SK-N-SH treated with all-trans-retinoic acid at 6 μM for 48 hours (cell line): ENCODE measurements around the gene AGAP1.

Experiments
- ATAC-seq: fragments of 200-7000 bp; cut with Tn5 transposase; 3 replicates; pipeline ENCODE4 v1.9.1; 2020; ENCODE audit warnings: mild to moderate bottlenecking, moderate library complexity
- ARNTL ChIP-seq: fragments of 450-650 bp; formaldehyde crosslinking; IDR thresholded peaks from 2 replicates; pipeline ENCODE4 v1.5.0; 2020; ENCODE audit warnings: low read depth, mild to moderate bottlenecking, moderate library complexity, borderline replicate concordance
- BACH2 ChIP-seq: fragments of 250-450 bp; sonication (Bioruptor Pico); IDR thresholded peaks from 2 replicates; pipeline ENCODE4 v1.9.0; 2021; ENCODE audit warnings: mild to moderate bottlenecking, borderline replicate concordance
- CSDC2 ChIP-seq: fragments of 250-450 bp; sonication (Bioruptor Pico); IDR thresholded peaks from 2 replicates; pipeline ENCODE4 v1.5.0; 2020; ENCODE audit warnings: mild to moderate bottlenecking, moderate library complexity
- ESRRG ChIP-seq: fragments of 250-450 bp; sonication (Bioruptor Pico); IDR thresholded peaks from 2 replicates; pipeline ENCODE4 v1.6.1; 2021; ENCODE audit warnings: mild to moderate bottlenecking
- GLIS3 ChIP-seq: fragments of 250-450 bp; sonication (Bioruptor Pico); IDR thresholded peaks from 2 replicates; pipeline ENCODE4 v1.5.0; 2020; ENCODE audit warnings: mild to moderate bottlenecking, moderate library complexity
- ISL1 ChIP-seq: fragments of 250-450 bp; sonication (Bioruptor Pico); IDR thresholded peaks from 2 replicates; pipeline ENCODE4 v2.1.2; 2022; ENCODE audit warnings: mild to moderate bottlenecking, moderate library complexity
- OSR1 ChIP-seq: fragments of 250-450 bp; sonication (Bioruptor Pico); IDR thresholded peaks from 2 replicates; pipeline ENCODE4 v1.8.0; 2022; ENCODE audit warnings: moderate library complexity, mild to moderate bottlenecking, inconsistent platforms
- PPARA ChIP-seq: fragments of 250-450 bp; sonication (Bioruptor Pico); IDR thresholded peaks from 2 replicates; pipeline ENCODE4 v1.5.0; 2020; ENCODE audit warnings: mild to moderate bottlenecking, borderline replicate concordance
- RARB ChIP-seq: fragments of 250-450 bp; sonication (Bioruptor Pico); IDR thresholded peaks from 2 replicates; pipeline ENCODE4 v1.8.0; 2021; ENCODE audit warnings: mild to moderate bottlenecking, moderate library complexity
- SNAI2 ChIP-seq: fragments of 250-450 bp; sonication (Bioruptor Pico); IDR thresholded peaks from 2 replicates; pipeline ENCODE4 v1.5.0; 2020; ENCODE audit warnings: mild to moderate bottlenecking, moderate library complexity
- TCF4 ChIP-seq: fragments of 250-450 bp; sonication (Bioruptor Pico); IDR thresholded peaks from 2 replicates; pipeline ENCODE4 v1.8.0; 2021; ENCODE audit warnings: mild to moderate bottlenecking, moderate library complexity, borderline replicate concordance
- TOX ChIP-seq: fragments of 250-450 bp; sonication (Bioruptor Pico); IDR thresholded peaks from 2 replicates; pipeline ENCODE4 v1.8.0; 2021; ENCODE audit warnings: mild to moderate bottlenecking, moderate library complexity, borderline replicate concordance
- ZC3H10 ChIP-seq: fragments of 250-450 bp; sonication (Bioruptor Pico); IDR thresholded peaks from 2 replicates; pipeline ENCODE4 v1.5.1; 2021; ENCODE audit warnings: mild to moderate bottlenecking, moderate library complexity
- ZFP3 ChIP-seq: fragments of 250-450 bp; sonication (Bioruptor Pico); IDR thresholded peaks from 2 replicates; pipeline ENCODE4 v1.5.0; 2020; ENCODE audit warnings: mild to moderate bottlenecking, moderate library complexity
- ZNF565 ChIP-seq: fragments of 450-650 bp; formaldehyde crosslinking; conservative IDR thresholded peaks from 2 replicates; pipeline ENCODE4 v1.5.0; 2020; ENCODE audit warnings: low read depth, mild to moderate bottlenecking, moderate library complexity
- ZNF70 ChIP-seq: fragments of 450-650 bp; formaldehyde crosslinking; IDR thresholded peaks from 2 replicates; pipeline ENCODE4 v1.5.0; 2020; ENCODE audit warnings: mild to moderate bottlenecking, moderate library complexity
- ZNF8 ChIP-seq: fragments of 450-650 bp; formaldehyde crosslinking; IDR thresholded peaks from 2 replicates; pipeline ENCODE4 v1.5.0; 2020; ENCODE audit warnings: mild to moderate bottlenecking, moderate library complexity
- TF ChIP-seq, protein P1 (sequence below): fragments of 250-450 bp; sonication (Bioruptor Pico); IDR thresholded peaks from 2 replicates; pipeline ENCODE4 v1.8.0; 2021; ENCODE audit warnings: low read depth, mild to moderate bottlenecking, moderate library complexity, borderline replicate concordance
- TF ChIP-seq, protein P2 (sequence below): fragments of 250-450 bp; sonication (Bioruptor Pico); IDR thresholded peaks from 2 replicates; pipeline ENCODE4 v1.5.0; 2020; ENCODE audit warnings: mild to moderate bottlenecking, moderate library complexity
- TF ChIP-seq, protein P3 (sequence below): fragments of 250-450 bp; sonication (Bioruptor Pico); IDR thresholded peaks from 2 replicates; pipeline ENCODE4 v1.5.1; 2020; ENCODE audit warnings: low read depth, mild to moderate bottlenecking, moderate library complexity
- TF ChIP-seq, protein P4 (sequence below): fragments of 250-450 bp; sonication (Bioruptor Pico); IDR thresholded peaks from 2 replicates; pipeline ENCODE4 v1.8.0; 2020; ENCODE audit warnings: mild to moderate bottlenecking, moderate library complexity, borderline replicate concordance
- TF ChIP-seq, protein P5 (sequence below): fragments of 250-450 bp; sonication (Bioruptor Pico); IDR thresholded peaks from 2 replicates; pipeline ENCODE4 v1.5.1; 2021; ENCODE audit warnings: mild to moderate bottlenecking, moderate library complexity

The AGAP1 gene

DNA sequence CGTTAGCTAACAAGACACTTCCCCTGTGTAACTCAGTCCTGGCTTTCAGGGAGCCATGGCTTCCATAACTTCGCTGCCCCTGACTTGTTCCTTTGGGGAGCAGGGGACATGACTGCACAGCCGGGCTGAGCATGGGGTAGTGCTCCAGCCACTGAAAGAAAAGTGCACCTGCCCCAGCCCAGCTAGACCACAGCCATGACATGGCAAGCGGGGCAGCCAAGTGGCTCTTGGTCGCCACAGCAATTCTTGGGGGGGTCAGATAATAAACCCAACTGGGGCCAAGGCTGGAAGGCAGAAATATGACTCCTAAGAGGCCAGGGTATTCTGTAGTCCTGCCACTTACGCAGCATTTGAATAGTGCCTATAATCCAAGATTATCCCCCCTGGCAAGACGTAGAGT lies 385.3 kb downstream of the AGAP1 start:
- TF ChIP-seq SNAI2 (CRISPR knock-in tag) (no peak), ZNF565 (CRISPR knock-in tag) (no peak), ARNTL (no peak)
- TF ChIP-seq, protein P1, sequence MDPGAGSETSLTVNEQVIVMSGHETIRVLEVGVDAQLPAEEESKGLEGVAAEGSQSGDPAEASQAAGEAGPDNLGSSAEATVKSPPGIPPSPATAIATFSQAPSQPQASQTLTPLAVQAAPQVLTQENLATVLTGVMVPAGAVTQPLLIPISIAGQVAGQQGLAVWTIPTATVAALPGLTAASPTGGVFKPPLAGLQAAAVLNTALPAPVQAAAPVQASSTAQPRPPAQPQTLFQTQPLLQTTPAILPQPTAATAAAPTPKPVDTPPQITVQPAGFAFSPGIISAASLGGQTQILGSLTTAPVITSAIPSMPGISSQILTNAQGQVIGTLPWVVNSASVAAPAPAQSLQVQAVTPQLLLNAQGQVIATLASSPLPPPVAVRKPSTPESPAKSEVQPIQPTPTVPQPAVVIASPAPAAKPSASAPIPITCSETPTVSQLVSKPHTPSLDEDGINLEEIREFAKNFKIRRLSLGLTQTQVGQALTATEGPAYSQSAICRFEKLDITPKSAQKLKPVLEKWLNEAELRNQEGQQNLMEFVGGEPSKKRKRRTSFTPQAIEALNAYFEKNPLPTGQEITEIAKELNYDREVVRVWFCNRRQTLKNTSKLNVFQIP: no peak
- ATAC-seq: no peak

DNA sequence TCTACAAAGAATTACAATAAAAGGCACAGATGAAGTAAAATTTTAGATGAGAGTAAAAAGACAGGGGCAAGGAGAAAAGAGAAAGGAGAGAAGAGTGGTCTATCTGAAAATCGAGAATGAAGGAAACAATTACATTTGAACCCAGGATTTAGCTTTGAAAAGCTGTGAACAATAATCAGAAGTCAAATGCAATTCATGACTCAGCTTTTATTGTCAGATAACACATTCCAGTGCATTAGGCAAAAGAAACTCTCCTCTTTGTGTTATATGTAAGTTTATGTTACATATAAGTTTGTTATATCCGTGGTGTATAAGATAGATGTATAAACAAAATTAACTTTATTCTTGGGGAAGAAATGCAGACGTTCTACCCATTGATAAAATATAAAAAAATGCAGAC lies 389.8 kb downstream of the AGAP1 start:
- no peak for ATAC-seq
- TF ChIP-seq PPARA (CRISPR knock-in tag) (no peak), ZC3H10 (CRISPR knock-in tag) (no peak), RARB (CRISPR knock-in tag) (no peak), CSDC2 (CRISPR knock-in tag) (no peak), GLIS3 (CRISPR knock-in tag) (no peak), SNAI2 (CRISPR knock-in tag) (no peak), ZNF8 (CRISPR knock-in tag) (no peak), ZNF70 (CRISPR knock-in tag) (no peak), TCF4 (no peak), ARNTL (no peak), BACH2 (CRISPR knock-in tag) (no peak), ZNF565 (CRISPR knock-in tag) (no peak), ISL1 (CRISPR knock-in tag) (no peak), ESRRG (CRISPR knock-in tag) (no peak), ZFP3 (CRISPR knock-in tag) (no peak), TOX (CRISPR knock-in tag) (no peak)
- TF ChIP-seq, protein P2, sequence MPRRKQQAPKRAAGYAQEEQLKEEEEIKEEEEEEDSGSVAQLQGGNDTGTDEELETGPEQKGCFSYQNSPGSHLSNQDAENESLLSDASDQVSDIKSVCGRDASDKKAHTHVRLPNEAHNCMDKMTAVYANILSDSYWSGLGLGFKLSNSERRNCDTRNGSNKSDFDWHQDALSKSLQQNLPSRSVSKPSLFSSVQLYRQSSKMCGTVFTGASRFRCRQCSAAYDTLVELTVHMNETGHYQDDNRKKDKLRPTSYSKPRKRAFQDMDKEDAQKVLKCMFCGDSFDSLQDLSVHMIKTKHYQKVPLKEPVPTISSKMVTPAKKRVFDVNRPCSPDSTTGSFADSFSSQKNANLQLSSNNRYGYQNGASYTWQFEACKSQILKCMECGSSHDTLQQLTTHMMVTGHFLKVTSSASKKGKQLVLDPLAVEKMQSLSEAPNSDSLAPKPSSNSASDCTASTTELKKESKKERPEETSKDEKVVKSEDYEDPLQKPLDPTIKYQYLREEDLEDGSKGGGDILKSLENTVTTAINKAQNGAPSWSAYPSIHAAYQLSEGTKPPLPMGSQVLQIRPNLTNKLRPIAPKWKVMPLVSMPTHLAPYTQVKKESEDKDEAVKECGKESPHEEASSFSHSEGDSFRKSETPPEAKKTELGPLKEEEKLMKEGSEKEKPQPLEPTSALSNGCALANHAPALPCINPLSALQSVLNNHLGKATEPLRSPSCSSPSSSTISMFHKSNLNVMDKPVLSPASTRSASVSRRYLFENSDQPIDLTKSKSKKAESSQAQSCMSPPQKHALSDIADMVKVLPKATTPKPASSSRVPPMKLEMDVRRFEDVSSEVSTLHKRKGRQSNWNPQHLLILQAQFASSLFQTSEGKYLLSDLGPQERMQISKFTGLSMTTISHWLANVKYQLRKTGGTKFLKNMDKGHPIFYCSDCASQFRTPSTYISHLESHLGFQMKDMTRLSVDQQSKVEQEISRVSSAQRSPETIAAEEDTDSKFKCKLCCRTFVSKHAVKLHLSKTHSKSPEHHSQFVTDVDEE (CRISPR knock-in tag): no peak
- TF ChIP-seq, protein P3, sequence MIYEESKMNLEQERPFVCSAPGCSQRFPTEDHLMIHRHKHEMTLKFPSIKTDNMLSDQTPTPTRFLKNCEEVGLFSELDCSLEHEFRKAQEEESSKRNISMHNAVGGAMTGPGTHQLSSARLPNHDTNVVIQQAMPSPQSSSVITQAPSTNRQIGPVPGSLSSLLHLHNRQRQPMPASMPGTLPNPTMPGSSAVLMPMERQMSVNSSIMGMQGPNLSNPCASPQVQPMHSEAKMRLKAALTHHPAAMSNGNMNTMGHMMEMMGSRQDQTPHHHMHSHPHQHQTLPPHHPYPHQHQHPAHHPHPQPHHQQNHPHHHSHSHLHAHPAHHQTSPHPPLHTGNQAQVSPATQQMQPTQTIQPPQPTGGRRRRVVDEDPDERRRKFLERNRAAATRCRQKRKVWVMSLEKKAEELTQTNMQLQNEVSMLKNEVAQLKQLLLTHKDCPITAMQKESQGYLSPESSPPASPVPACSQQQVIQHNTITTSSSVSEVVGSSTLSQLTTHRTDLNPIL (CRISPR knock-in tag): no peak
- TF ChIP-seq, protein P4, sequence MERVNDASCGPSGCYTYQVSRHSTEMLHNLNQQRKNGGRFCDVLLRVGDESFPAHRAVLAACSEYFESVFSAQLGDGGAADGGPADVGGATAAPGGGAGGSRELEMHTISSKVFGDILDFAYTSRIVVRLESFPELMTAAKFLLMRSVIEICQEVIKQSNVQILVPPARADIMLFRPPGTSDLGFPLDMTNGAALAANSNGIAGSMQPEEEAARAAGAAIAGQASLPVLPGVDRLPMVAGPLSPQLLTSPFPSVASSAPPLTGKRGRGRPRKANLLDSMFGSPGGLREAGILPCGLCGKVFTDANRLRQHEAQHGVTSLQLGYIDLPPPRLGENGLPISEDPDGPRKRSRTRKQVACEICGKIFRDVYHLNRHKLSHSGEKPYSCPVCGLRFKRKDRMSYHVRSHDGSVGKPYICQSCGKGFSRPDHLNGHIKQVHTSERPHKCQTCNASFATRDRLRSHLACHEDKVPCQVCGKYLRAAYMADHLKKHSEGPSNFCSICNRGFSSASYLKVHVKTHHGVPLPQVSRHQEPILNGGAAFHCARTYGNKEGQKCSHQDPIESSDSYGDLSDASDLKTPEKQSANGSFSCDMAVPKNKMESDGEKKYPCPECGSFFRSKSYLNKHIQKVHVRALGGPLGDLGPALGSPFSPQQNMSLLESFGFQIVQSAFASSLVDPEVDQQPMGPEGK (CRISPR knock-in tag): no peak

DNA sequence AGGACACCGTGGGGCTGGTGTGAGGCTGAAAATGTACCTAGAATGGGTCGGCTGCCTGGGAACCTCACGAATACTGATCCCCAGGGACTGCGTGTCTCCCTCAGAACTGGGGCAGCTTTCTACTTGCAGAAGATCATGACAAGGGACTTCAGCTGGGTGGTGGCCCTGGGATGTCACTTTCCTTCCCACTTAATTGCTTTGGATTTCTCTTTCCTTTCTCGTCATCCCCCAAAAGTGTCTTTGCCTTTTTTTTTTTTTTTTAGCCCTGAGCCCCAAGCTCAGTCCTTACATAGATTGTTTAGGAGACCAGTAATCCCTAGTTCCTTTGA lies 395.4 kb downstream of the AGAP1 start:
- ATAC-seq: no peak
- TF ChIP-seq, protein P4 (CRISPR knock-in tag): no peak
- TF ChIP-seq ZFP3 (CRISPR knock-in tag) (no peak), TCF4 (no peak), ZNF70 (CRISPR knock-in tag) (no peak), BACH2 (CRISPR knock-in tag) (no peak), CSDC2 (CRISPR knock-in tag) (no peak), ZC3H10 (CRISPR knock-in tag) (no peak), ARNTL (no peak), ISL1 (CRISPR knock-in tag) (no peak), ZNF8 (CRISPR knock-in tag) (no peak), PPARA (CRISPR knock-in tag) (no peak), RARB (CRISPR knock-in tag) (no peak), OSR1 (CRISPR knock-in tag) (no peak)
- TF ChIP-seq, protein P1: no peak
- TF ChIP-seq, protein P3 (CRISPR knock-in tag): no peak
- TF ChIP-seq, protein P5, sequence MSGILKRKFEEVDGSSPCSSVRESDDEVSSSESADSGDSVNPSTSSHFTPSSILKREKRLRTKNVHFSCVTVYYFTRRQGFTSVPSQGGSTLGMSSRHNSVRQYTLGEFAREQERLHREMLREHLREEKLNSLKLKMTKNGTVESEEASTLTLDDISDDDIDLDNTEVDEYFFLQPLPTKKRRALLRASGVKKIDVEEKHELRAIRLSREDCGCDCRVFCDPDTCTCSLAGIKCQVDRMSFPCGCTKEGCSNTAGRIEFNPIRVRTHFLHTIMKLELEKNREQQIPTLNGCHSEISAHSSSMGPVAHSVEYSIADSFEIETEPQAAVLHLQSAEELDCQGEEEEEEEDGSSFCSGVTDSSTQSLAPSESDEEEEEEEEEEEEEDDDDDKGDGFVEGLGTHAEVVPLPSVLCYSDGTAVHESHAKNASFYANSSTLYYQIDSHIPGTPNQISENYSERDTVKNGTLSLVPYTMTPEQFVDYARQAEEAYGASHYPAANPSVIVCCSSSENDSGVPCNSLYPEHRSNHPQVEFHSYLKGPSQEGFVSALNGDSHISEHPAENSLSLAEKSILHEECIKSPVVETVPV (CRISPR knock-in tag): no peak
